Measurements from ENCODE around the gene SP100.

The SP100 gene

DNA sequence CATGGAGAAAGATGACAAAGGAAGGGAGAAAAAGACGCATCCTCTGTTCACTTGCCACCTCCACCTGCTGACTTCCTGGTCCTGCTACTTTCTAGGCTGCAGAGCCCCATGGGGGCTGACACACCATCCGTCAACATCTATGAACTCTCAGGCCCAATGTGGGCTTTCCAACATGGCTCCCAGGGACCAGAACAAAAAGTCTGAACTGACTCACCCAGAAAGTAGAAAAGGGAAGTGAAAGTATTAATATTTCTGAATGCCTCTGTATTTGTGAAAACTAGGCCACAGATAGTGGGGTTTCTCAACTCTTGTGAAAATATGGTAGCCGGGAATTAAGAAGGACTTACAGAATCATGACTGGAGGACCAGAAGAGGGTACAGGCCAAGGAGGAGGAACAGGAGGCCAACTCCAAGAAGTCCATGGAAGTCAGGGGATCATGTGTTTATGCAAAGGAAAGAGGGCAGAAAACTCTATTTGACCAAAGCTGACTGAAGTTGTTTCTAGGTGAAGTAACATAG lies 173.6 kb downstream of the SP100 start:
- no peak for DNase-seq
- Histone ChIP-seq H3K4me3 (no peak overlapping the region), H3K36me3 (no peaks in the 10 kb centered on the region), H3K9me3 (no peaks in the 10 kb centered on the region), H3K4me1 (no peaks in the 10 kb centered on the region), H3K27me3 (peaks cover 0 to 4% of the 10 kb centered on the region in 2 donors), H3K27ac (no peak overlapping the region)
- TF ChIP-seq, protein P1, sequence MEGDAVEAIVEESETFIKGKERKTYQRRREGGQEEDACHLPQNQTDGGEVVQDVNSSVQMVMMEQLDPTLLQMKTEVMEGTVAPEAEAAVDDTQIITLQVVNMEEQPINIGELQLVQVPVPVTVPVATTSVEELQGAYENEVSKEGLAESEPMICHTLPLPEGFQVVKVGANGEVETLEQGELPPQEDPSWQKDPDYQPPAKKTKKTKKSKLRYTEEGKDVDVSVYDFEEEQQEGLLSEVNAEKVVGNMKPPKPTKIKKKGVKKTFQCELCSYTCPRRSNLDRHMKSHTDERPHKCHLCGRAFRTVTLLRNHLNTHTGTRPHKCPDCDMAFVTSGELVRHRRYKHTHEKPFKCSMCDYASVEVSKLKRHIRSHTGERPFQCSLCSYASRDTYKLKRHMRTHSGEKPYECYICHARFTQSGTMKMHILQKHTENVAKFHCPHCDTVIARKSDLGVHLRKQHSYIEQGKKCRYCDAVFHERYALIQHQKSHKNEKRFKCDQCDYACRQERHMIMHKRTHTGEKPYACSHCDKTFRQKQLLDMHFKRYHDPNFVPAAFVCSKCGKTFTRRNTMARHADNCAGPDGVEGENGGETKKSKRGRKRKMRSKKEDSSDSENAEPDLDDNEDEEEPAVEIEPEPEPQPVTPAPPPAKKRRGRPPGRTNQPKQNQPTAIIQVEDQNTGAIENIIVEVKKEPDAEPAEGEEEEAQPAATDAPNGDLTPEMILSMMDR (IDR thresholded peaks at IDR 0.05) = no peak
- intact Hi-C loops (cut with DNase I; ENCODE audit: low total_unique reads) = no loop called here

DNA sequence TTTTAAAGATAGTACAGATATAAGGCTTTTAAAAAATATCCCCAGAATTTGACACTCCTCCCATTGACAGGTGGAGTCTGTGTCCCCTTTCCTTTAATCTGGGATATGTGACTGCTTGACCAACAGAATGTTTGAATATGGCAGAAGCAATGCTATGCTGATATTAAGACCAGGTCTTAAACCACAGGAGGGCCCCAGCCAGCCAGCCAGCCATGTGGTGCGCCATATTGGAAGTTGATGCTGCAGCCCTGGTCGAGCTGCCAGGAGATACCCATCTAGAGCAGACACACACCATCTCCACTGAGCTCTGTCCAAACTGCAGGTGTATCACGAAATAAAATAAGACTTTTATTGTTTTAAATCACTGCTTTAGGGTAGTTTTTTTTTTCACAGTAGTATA lies 174.3 kb downstream of the SP100 start:
- TF ChIP-seq, protein P1 (IDR thresholded peaks at IDR 0.05) = no peak
- H3K9me3 ChIP-seq = no peaks in the 10 kb centered on the region
- no peak for DNase-seq
- no peak overlapping the region for H3K4me3 ChIP-seq
- no peak overlapping the region for H3K27ac ChIP-seq
- no peaks in the 10 kb centered on the region for H3K36me3 ChIP-seq
- intact Hi-C loops (cut with DNase I; ENCODE audit: low total_unique reads) = no loop called here
- peaks cover 0 to 4% of the 10 kb centered on the region in 2 donors for H3K27me3 ChIP-seq
- no peaks in the 10 kb centered on the region for H3K4me1 ChIP-seq

DNA sequence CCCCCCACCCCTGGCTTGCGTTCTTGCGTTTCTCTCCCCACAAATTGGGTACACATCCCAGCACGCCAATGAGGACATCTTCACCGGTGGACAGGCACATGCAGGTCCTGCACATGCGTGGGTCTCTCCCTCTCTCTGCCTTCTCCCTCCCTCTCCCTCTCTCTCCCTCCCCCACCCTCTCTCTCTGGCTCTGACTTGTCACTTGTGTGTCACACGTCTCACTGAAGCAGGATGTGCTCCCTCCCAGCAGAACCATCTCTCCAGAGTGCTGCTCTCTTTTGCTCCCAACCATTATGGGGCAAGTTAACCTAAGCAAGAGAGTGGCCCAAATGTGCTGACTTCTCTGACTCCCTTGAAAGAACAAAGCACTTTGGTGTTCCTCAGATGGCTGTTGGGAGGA lies 175.8 kb downstream of the SP100 start:
- intact Hi-C loops (cut with DNase I; ENCODE audit: low total_unique reads) = no loop called here
- no peak for DNase-seq
- Histone ChIP-seq H3K27me3 (peaks cover 0 to 4% of the 10 kb centered on the region in 2 donors), H3K4me3 (no peak overlapping the region), H3K27ac (no peak overlapping the region), H3K9me3 (no peaks in the 10 kb centered on the region), H3K36me3 (no peaks in the 10 kb centered on the region), H3K4me1 (no peaks in the 10 kb centered on the region)
- TF ChIP-seq, protein P1 (IDR thresholded peaks at IDR 0.05) = no peak

DNA sequence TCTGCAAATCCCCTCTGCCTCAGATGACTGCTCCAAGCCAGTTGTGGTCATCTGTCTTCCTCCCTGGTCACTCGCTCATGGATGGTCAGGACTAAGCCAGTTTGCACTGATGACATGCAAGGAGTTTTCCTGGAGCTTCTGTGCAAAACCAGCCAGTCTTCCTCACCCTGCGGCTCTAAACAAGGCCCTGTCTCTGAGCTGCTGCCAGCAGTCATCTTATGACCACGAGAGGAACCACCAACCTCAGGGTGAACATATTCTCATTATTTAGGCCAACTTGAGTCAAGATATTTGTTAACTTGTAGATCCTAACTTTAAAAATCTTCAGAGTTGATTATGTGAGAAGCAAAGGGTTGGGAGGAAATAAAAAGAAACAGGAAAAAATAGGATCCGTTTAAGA lies 176.8 kb downstream of the SP100 start:
- Histone ChIP-seq H3K27me3 (peaks cover 0 to 4% of the 10 kb centered on the region in 2 donors), H3K36me3 (no peaks in the 10 kb centered on the region), H3K4me1 (no peaks in the 10 kb centered on the region), H3K4me3 (no peak overlapping the region), H3K27ac (no peak overlapping the region), H3K9me3 (no peaks in the 10 kb centered on the region)
- no peak for DNase-seq
- intact Hi-C loops (cut with DNase I; ENCODE audit: low total_unique reads) = no loop called here
- TF ChIP-seq, protein P1 (IDR thresholded peaks at IDR 0.05) = no peak

Data from tibial artery (tissue), 4 donors.